GM23248 (cell line): ENCODE results near the gene FOXD2.

Source experiments
- EZH2 ChIP-seq: fragments of 200-600 bp; sonication (generic); IDR thresholded peaks from 2 replicates; pipeline ENCODE4 v1.6.1; 2018; ENCODE audit warnings: antibody characterized with exemption, mild to moderate bottlenecking; ENCODE audit not compliant: insufficient read depth, poor library complexity, severe bottlenecking
- EZH2phosphoT487 ChIP-seq: fragments of 200-600 bp; sonication (generic); IDR thresholded peaks from 2 replicates; pipeline ENCODE4 v1.6.1; 2018; ENCODE audit warnings: antibody characterized with exemption, moderate library complexity, mild to moderate bottlenecking, low read depth; ENCODE audit not compliant: insufficient read depth

DNA sequence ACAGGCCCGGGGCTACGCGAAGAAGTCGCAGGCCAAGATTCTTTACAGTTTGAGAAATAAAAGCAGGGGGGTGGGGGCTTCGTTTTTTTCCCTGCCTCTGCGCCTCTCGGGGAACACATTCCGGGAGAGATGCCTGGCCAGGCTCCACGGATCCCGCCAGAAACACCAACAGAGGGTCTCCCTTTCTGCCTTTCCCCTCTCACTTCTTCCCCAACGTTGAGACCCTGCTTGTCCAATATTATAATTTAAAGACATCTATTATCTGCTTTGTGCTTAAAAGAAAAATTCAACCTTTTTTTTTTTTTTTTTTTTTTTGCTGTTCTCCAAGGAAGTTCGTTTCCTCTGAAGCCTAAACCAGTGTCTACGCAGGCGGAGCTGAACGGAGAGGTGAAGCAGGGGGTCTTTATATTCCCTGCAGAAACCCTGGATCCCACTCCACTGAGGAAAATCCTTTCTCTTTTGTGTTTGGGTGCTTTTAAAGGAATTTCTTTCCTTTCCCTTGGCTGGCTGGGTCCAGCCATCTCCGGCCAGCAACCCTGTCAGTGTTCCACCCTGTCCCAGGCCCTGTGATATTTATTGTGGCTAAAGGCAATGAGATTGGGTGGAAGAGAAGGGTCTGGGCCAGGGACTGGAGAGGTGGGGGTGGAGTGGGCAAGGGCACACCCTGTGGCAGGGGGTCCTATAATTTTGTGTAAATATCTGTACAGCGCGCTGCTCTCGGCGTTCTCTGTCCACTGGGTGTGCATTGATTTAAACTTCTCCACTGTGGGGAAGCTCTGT, 2.2 kb downstream of the FOXD2 start:
- TF ChIP-seq EZH2, result no peak
- no peak for TF ChIP-seq EZH2phosphoT487
